DOHH2 (cell line): ENCODE results near the gene ASMT.

Source experiments
- H3F3A ChIP-seq: fragments of 200-600 bp; sonication (generic), shearing (Covaris generic); 2 replicates; pipeline ENCODE4 v1.6.0; 2016; ENCODE audit warnings: antibody characterized with exemption, mild to moderate bottlenecking; ENCODE audit not compliant: control insufficient read depth, insufficient read depth
- H3K27ac ChIP-seq: fragments of 200-600 bp; sonication (generic); 2 replicates; pipeline ENCODE4 v1.5.1; 2014; ENCODE audit warnings: low read depth, mild to moderate bottlenecking, low read length, moderate library complexity
- H3K27me3 ChIP-seq: fragments of 200-600 bp; sonication (generic); 2 replicates; pipeline ENCODE4 v1.6.1; 2014; ENCODE audit warnings: mild to moderate bottlenecking, low read length, mixed read lengths; ENCODE audit not compliant: control insufficient read depth
- H3K36me3 ChIP-seq: fragments of 200-600 bp; sonication (generic); 2 replicates; pipeline ENCODE4 v1.6.1; 2014; ENCODE audit warnings: mild to moderate bottlenecking, low read length, moderate library complexity, mixed read lengths; ENCODE audit not compliant: control insufficient read depth
- H3K4me1 ChIP-seq: fragments of 200-600 bp; sonication (generic); 2 replicates; pipeline ENCODE4 v1.6.1; 2014; ENCODE audit warnings: mild to moderate bottlenecking, low read length, mixed read lengths; ENCODE audit not compliant: control insufficient read depth
- H3K4me2 ChIP-seq: fragments of 200-600 bp; sonication (generic); 2 replicates; pipeline ENCODE4 v1.6.0; 2014; ENCODE audit warnings: mild to moderate bottlenecking, low read length, moderate library complexity
- H3K4me3 ChIP-seq: fragments of 200-600 bp; sonication (generic); 2 replicates; pipeline ENCODE4 v1.5.1; 2014; ENCODE audit warnings: mild to moderate bottlenecking, low read length, mixed read lengths
- H3K79me2 ChIP-seq: fragments of 200-600 bp; sonication (generic); 2 replicates; pipeline ENCODE4 v1.6.1; 2014; ENCODE audit warnings: mild to moderate bottlenecking, low read length, mixed read lengths; ENCODE audit not compliant: control insufficient read depth
- H3K9me2 ChIP-seq: fragments of 200-600 bp; sonication (generic); replicated peaks from 2 replicates; pipeline ENCODE4 v1.6.1; 2014; ENCODE audit warnings: mild to moderate bottlenecking, low read length, mixed read lengths; ENCODE audit not compliant: control insufficient read depth
- H3K9me3 ChIP-seq: fragments of 200-600 bp; sonication (generic); 2 replicates; pipeline ENCODE4 v1.6.1; 2014; ENCODE audit warnings: antibody characterized with exemption, low read length, mixed read lengths; ENCODE audit not compliant: control insufficient read depth, insufficient read depth
- H4K20me1 ChIP-seq: fragments of 200-600 bp; sonication (generic); 2 replicates; pipeline ENCODE4 v1.6.0; 2014; ENCODE audit warnings: low read depth, mild to moderate bottlenecking, antibody characterized with exemption, low read length, moderate library complexity; ENCODE audit not compliant: control insufficient read depth, insufficient read depth
- EZH2phosphoT487 ChIP-seq: fragments of 200-600 bp; sonication (generic); IDR thresholded peaks from 2 replicates; pipeline ENCODE4 v1.6.1; 2017; ENCODE audit warnings: borderline replicate concordance, mild to moderate bottlenecking, antibody characterized with exemption, low read length, moderate library complexity, mixed read lengths
- TF ChIP-seq, protein P1 (sequence below): fragments of 200-600 bp; sonication (generic); IDR thresholded peaks from one replicate; pipeline ENCODE4 v1.5.1; 2014; ENCODE audit warnings: antibody characterized with exemption, mild to moderate bottlenecking, low read depth, low read length; ENCODE audit not compliant: poor library complexity, severe bottlenecking

ASMT gene

DNA sequence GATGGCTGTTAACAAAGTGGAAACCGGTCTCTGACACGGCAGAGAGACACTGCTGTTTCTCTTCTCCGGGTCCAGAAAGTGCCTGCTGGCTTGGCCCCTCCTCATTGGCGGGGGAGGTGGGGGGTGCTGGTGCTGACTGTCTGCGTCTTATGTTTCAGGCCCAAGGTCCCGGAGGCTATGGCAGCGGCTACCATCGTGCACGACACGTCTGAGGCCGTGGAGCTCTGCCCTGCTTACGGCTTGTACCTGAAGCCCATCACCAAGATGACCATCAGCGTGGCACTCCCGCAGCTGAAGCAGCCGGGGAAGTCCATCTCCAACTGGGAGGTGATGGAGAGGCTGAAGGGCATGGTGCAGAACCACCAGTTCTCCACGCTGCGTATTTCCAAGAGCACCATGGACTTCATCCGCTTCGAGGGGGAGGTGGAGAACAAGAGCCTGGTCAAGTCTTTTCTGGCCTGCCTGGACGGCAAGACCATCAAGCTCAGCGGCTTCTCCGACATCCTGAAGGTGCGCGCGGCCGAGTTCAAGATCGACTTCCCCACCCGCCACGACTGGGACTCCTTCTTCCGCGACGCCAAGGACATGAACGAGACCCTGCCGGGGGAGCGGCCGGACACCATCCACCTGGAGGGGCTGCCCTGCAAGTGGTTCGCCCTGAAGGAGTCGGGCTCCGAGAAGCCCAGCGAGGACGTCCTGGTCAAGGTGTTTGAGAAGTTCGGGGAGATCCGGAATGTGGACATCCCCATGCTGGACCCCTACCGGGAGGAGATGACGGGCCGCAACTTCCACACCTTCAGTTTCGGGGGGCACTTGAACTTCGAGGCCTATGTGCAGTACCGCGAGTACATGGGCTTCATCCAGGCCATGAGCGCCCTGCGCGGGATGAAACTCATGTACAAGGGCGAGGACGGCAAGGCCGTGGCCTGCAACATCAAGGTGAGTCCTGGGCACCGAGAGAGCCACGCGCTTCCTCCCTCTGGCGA, 21.3 kb upstream of the ASMT start:
- peaks cover 62% of the 10 kb centered on the region for H3K36me3 ChIP-seq
- peaks cover 25% of the 10 kb centered on the region for H3K4me1 ChIP-seq
- H4K20me1 ChIP-seq: peaks cover 13% of the 10 kb centered on the region
- H3K9me2 ChIP-seq: no peaks in the 10 kb centered on the region
- H3K4me2 ChIP-seq: peak overlapping the region; percentile 94
- no peaks in the 10 kb centered on the region for H3K9me3 ChIP-seq
- H3F3A ChIP-seq: peaks cover 18% of the 10 kb centered on the region
- no peak for TF ChIP-seq EZH2phosphoT487
- TF ChIP-seq, protein P1, sequence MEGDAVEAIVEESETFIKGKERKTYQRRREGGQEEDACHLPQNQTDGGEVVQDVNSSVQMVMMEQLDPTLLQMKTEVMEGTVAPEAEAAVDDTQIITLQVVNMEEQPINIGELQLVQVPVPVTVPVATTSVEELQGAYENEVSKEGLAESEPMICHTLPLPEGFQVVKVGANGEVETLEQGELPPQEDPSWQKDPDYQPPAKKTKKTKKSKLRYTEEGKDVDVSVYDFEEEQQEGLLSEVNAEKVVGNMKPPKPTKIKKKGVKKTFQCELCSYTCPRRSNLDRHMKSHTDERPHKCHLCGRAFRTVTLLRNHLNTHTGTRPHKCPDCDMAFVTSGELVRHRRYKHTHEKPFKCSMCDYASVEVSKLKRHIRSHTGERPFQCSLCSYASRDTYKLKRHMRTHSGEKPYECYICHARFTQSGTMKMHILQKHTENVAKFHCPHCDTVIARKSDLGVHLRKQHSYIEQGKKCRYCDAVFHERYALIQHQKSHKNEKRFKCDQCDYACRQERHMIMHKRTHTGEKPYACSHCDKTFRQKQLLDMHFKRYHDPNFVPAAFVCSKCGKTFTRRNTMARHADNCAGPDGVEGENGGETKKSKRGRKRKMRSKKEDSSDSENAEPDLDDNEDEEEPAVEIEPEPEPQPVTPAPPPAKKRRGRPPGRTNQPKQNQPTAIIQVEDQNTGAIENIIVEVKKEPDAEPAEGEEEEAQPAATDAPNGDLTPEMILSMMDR: no peak
- H3K4me3 ChIP-seq: peak overlapping the region; percentile 95
- H3K27me3 ChIP-seq: no peaks in the 10 kb centered on the region
- peaks cover 67% of the 10 kb centered on the region for H3K79me2 ChIP-seq
- H3K27ac ChIP-seq: no peak overlapping the region

GRCh38 chrX:1595711-1596060, 19.2 kb upstream of the ASMT start:
- Histone ChIP-seq H3K36me3 (peaks cover 83% of the 10 kb centered on the region), H3K9me2 (no peaks in the 10 kb centered on the region), H3K4me1 (peaks cover 9% of the 10 kb centered on the region), H3K9me3 (no peaks in the 10 kb centered on the region), H3F3A (peaks cover 3% of the 10 kb centered on the region; the same call in 1 of the 2 replicates), H4K20me1 (peaks cover 13% of the 10 kb centered on the region), H3K27me3 (no peaks in the 10 kb centered on the region), H3K79me2 (peaks cover 87% of the 10 kb centered on the region), H3K4me2 (no peak overlapping the region), H3K27ac (no peak overlapping the region), H3K4me3 (no peak overlapping the region)
- TF ChIP-seq, protein P1: no peak
- no peak for TF ChIP-seq EZH2phosphoT487

DNA sequence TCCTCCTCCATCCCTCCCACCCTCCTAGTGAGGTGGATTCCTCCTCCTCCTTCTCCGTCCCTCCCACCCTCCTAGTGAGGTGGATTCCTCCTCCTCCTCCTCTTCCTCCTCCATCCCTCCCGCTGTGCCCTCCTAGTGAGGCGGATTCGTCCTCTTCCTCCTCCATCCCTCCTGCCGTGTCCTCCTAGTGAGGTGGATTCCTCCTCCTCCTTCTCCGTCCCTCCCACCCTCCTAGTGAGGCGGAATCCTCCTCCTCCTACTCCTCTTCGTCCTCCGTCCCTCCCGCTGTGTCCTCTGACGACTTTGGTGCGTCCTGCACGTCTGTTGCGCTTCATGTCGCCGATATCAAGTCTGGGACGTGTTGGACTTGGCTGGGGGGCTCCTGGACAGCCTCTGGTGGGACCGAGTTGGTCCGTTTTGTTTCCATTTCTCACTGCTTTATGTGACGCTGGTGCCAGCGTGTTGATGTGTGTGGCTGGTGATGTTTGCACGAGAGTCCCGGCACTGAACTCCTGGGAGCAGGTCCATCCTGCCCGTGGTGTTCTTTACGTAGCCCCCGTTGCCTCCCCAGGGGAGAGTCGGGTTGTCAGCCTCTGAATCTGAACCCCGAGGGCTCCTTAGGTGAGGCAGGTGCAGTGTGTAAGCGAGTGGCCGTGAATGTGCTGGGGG, 18.0 kb upstream of the ASMT start:
- no peak overlapping the region for H3K27ac ChIP-seq
- H4K20me1 ChIP-seq: peaks cover 13% of the 10 kb centered on the region
- no peak overlapping the region for H3K4me2 ChIP-seq
- H3K4me3 ChIP-seq: no peak overlapping the region
- no peaks in the 10 kb centered on the region for H3F3A ChIP-seq
- no peaks in the 10 kb centered on the region for H3K27me3 ChIP-seq
- peaks cover 86% of the 10 kb centered on the region for H3K79me2 ChIP-seq
- H3K9me3 ChIP-seq: no peaks in the 10 kb centered on the region
- H3K4me1 ChIP-seq: peaks cover 9% of the 10 kb centered on the region
- H3K9me2 ChIP-seq: no peaks in the 10 kb centered on the region
- no peak for TF ChIP-seq EZH2phosphoT487
- TF ChIP-seq, protein P1: no peak
- H3K36me3 ChIP-seq: peaks cover 94% of the 10 kb centered on the region
